Hematopoietic multipotent progenitor cell (in vitro differentiated cells): ENCODE results near the gene GPR137. TPM values are rescaled to one million over a fixed set of nuclear protein-coding genes. Genes with fewer than 3 reads are reported as not detected.

ENCODE experiments used
- DNase-seq, 3 donors: peaks; one replicate each; pipeline ENCODE4 v3.0.0-alpha.2; 2011 to 2015; ENCODE audit warnings: low read depth in 2 of 3, low spot score in 2 of 3
- total RNA-seq: library from RNA; depleted of rRNA; stranded (reverse); fragments of >200 nt; gene quantifications from one replicate; pipeline ENCODE4 v1.2.3, GENCODE V29; 2012

Gene GPR137
- total RNA-seq, 1 donor: 15.1 TPM

- DNase-seq: no peak
These were observed 36.6 kb upstream of the GPR137 start for GRCh38 chr11:64249038-64249437.

GRCh38 chr11:64249563-64250414 is 35.9 kb upstream of the GPR137 start:
- no peak for DNase-seq

- DNase-seq: no peak
These were observed 35.1 kb upstream of the GPR137 start for GRCh38 chr11:64250415-64251015.

GRCh38 chr11:64251016-64251752 is 34.5 kb upstream of the GPR137 start, which contains the start of gene PLCB3:
Gene PLCB3, plus strand, starts transcription at chr11:64251530. Its CDS starts 120 bp downstream, at chr11:64251650.
- peak in 2 of 3 donors; percentile 43 to 62 for DNase-seq

GRCh38 chr11:64251753-64252002 is 34.0 kb upstream of the GPR137 start:
- DNase-seq: no peak

- peak in 1 of 3 donors; percentile 34 for DNase-seq
These were observed 33.4 kb upstream of the GPR137 start for GRCh38 chr11:64252003-64252872.

GRCh38 chr11:64253043-64253442 is 32.6 kb upstream of the GPR137 start:
- no peak for DNase-seq

GRCh38 chr11:64253481-64253880 is 32.2 kb upstream of the GPR137 start:
- no peak for DNase-seq

GRCh38 chr11:64254326-64254725 is 31.3 kb upstream of the GPR137 start:
- no peak for DNase-seq

- DNase-seq: no peak
These were observed 30.2 kb upstream of the GPR137 start for GRCh38 chr11:64255135-64256128.

- no peak for DNase-seq
These were observed 29.3 kb upstream of the GPR137 start for GRCh38 chr11:64256300-64256699.

GRCh38 chr11:64258356-64258755 is 27.3 kb upstream of the GPR137 start:
- no peak for DNase-seq

- DNase-seq: no peak
These were observed 26.6 kb upstream of the GPR137 start for GRCh38 chr11:64258946-64259532.

GRCh38 chr11:64259533-64260067 is 26.0 kb upstream of the GPR137 start:
- DNase-seq: no peak

GRCh38 chr11:64260147-64260708 is 25.4 kb upstream of the GPR137 start:
- no peak for DNase-seq

GRCh38 chr11:64261556-64262080 is 24.0 kb upstream of the GPR137 start:
- no peak for DNase-seq

- no peak for DNase-seq
These were observed 23.2 kb upstream of the GPR137 start for GRCh38 chr11:64262271-64263002.
